Thyroid gland (tissue), 4 donors: ENCODE results near the gene JMJD1C. TPM values are rescaled to one million over a fixed set of nuclear protein-coding genes. Genes with fewer than 3 reads are reported as not detected.

Experiments used
- DNase-seq, 2 donors: peaks; one replicate each; pipeline ENCODE4 v3.0.0-alpha.2; 2019
- H3K27ac ChIP-seq, 3 donors: fragments of 200-600 bp; sonication (generic); 1 replicate in 2 of 3; 2 replicates in 1 of 3; pipeline ENCODE4 v1.5.1; 2016 to 2019; ENCODE audit warnings: mild to moderate bottlenecking in 1 of 3, moderate library complexity in 1 of 3
- H3K27me3 ChIP-seq: fragments of 200-600 bp; sonication (generic); one replicate; pipeline ENCODE4 v1.5.1; 2019
- H3K36me3 ChIP-seq, 2 donors: fragments of 200-600 bp; sonication (generic); one replicate each; pipeline ENCODE4 v1.5.1; 2016 to 2019
- H3K4me1 ChIP-seq, 2 donors: fragments of 200-600 bp; sonication (generic); one replicate each; pipeline ENCODE4 v1.5.1; 2017 to 2019
- H3K4me3 ChIP-seq, 3 donors: fragments of 200-600 bp; sonication (generic); replicated peaks in 1 of 3; 1 replicate in 2 of 3; 2 replicates in 1 of 3; pipeline ENCODE4 v1.5.1; 2016; ENCODE audit warnings: mild to moderate bottlenecking in 1 of 3
- H3K9me3 ChIP-seq: fragments of 200-600 bp; sonication (generic); one replicate; pipeline ENCODE4 v1.5.1; 2017
- POLR2A ChIP-seq, 2 donors: fragments of 450-650 bp; IDR thresholded peaks; one replicate each; pipeline ENCODE4 v1.6.1; 2017; ENCODE audit warnings: antibody characterized with exemption in 2 of 2, mild to moderate bottlenecking in 2 of 2, moderate library complexity in 1 of 2
- WGBS, 2 donors: methylation state at CpG; one replicate each; pipeline ENCODE4 v1.1.5; 2017; 5-methylcytosine and 5-hydroxymethylcytosine counted together
- intact Hi-C: fragments of 100-400 bp; cut with DNase I; formaldehyde crosslinking; loops from one replicate; pipeline ENCODE4 v1.15.1; 2023
- total RNA-seq, 4 donors: library from RNA; depleted of rRNA; stranded (reverse); fragments of >200 nt; gene quantifications; one replicate each; pipeline ENCODE4 v1.2.3, GENCODE V29; 2016
- TF ChIP-seq, protein P1 (sequence below), 6 experiments: fragments of 200-600 bp in 3 of 6; fragments of 450-650 bp in 3 of 6; sonication (generic) in 3 of 6; IDR thresholded peaks; one replicate each; pipeline ENCODE4 v1.5.1; 2016 to 2019; ENCODE audit warnings: antibody characterized with exemption in 6 of 6, mild to moderate bottlenecking in 2 of 6, inconsistent platforms in 1 of 6, moderate library complexity in 1 of 6

JMJD1C gene
- total RNA-seq, 4 donors from 2014 or later, result 120 to 168 (median 136) TPM

DNA sequence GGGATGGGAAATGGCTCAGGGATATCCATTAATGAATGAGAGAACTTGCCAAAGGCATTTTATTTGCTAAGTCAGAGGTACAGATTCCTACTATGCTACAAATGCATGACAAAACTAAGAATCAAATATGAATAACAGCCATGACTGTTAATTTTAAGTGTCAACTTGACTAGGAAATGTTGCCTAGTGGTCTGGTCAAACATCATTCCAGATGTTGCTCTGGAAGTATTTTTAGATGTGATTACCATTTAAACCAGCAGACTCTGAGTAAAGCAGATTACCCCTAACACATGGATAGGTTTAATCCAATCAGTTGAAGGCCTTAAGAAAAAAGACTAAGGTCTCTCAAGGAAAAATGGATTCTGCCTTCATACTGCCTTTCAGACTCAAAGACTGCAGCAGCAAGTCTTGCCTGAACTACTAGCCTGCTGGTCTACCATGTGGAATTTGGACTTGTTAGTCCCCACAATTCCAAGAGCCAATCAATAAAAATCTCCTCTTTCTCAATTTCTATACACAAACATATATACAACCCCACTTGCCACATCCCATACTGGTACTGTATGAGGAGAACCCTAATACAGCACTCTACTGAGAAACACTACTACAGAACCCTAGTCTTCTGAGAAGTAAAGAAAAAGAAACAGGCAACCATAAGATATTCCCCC is 213.5 kb downstream of the JMJD1C start:
- no peak overlapping the region for H3K27ac ChIP-seq

DNA sequence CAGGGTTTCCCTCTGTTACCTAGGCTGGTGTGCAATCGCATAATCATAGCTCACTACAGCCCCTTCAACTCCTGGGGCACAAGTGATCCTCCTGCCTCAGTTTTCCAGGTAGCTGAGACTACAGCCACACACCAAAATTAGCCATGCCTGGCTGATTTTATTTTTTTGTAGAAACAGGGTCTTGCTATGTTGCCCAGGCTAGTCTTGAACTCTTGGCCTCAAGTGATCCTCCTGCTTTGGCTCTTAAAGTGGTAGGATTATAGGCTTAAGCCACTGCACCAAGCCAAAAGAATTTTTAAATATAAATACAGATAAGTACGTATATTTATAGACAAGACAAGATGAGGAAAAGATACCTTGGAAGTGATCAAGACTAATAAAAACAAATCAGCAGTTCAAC is 215.7 kb downstream of the JMJD1C start:
- no peak for TF ChIP-seq POLR2A (IDR thresholded peaks at IDR 0.05)
- TF ChIP-seq, protein P1, sequence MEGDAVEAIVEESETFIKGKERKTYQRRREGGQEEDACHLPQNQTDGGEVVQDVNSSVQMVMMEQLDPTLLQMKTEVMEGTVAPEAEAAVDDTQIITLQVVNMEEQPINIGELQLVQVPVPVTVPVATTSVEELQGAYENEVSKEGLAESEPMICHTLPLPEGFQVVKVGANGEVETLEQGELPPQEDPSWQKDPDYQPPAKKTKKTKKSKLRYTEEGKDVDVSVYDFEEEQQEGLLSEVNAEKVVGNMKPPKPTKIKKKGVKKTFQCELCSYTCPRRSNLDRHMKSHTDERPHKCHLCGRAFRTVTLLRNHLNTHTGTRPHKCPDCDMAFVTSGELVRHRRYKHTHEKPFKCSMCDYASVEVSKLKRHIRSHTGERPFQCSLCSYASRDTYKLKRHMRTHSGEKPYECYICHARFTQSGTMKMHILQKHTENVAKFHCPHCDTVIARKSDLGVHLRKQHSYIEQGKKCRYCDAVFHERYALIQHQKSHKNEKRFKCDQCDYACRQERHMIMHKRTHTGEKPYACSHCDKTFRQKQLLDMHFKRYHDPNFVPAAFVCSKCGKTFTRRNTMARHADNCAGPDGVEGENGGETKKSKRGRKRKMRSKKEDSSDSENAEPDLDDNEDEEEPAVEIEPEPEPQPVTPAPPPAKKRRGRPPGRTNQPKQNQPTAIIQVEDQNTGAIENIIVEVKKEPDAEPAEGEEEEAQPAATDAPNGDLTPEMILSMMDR (IDR thresholded peaks at IDR 0.05), result no peak
- Histone ChIP-seq H3K4me1 (peaks cover 5 to 7% of the 10 kb centered on the region in 2 donors), H3K4me3 (no peak overlapping the region), H3K36me3 (no peaks in the 10 kb centered on the region), H3K9me3 (no peaks in the 10 kb centered on the region), H3K27me3 (no peaks in the 10 kb centered on the region), H3K27ac (no peak overlapping the region)
- no peak for DNase-seq
- WGBS, 2 donors, result 95 to 96% methylated on average over 2 of the region's 2 CpGs
- intact Hi-C loops, result no loop called here

More for the DNA sequence above, 213.5 kb downstream of the JMJD1C start:
- no peaks in the 10 kb centered on the region for H3K36me3 ChIP-seq
- peaks cover 18 to 23% of the 10 kb centered on the region in 2 donors for H3K4me1 ChIP-seq
- no peaks in the 10 kb centered on the region for H3K27me3 ChIP-seq
- intact Hi-C loops, result no loop called here
- DNase-seq, result no peak
- H3K4me3 ChIP-seq, result no peak overlapping the region
- TF ChIP-seq, protein P1 (IDR thresholded peaks at IDR 0.05), result no peak
- no peak for TF ChIP-seq POLR2A (IDR thresholded peaks at IDR 0.05)
- H3K9me3 ChIP-seq, result no peaks in the 10 kb centered on the region

DNA sequence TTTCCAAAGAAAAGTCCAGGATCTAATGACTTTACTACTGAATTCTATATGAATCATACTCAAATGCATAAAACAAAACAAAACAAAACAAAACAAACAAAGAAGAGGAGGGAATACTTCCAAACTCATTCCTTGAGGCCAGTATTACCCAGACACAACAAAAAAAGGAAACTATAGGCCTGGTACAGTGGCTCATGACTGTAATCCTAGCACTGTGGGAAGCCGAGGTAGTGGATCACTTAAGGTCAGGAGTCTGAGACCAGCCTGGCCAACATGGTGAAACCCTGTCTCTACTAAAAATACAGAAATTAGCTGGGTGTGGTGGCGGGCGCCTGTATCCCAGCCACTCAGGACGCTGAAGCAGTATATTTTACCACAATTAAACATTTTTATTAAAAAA is 218.0 kb downstream of the JMJD1C start:
- 95 to 98% methylated on average over 4 of the region's 4 CpGs for WGBS, 2 donors
- intact Hi-C loops, result no loop called here
- Histone ChIP-seq H3K4me3 (no peak overlapping the region), H3K27me3 (no peaks in the 10 kb centered on the region), H3K36me3 (no peaks in the 10 kb centered on the region), H3K27ac (no peak overlapping the region), H3K4me1 (peaks cover 10 to 22% of the 10 kb centered on the region in 2 donors), H3K9me3 (no peaks in the 10 kb centered on the region)
- no peak for TF ChIP-seq POLR2A (IDR thresholded peaks at IDR 0.05)
- TF ChIP-seq, protein P1 (IDR thresholded peaks at IDR 0.05), result no peak
- no peak for DNase-seq

DNA sequence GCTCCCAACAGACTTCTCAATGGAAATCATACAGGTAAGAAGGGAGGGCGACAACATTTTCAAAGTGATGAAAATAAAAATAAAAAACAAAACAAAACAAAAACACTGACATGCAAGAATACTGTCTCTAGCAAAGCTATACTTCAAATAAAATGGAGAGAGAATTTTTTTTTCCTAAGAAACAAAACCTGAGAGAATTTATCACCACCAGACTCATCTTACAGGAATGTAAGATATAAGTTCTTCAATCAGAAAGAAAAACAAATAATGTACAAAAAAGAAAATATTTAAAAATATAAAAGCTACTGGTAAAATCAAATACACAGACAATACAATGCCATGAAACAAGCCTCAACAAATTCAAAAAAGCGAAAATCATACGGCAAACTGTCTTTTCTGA is 219.4 kb downstream of the JMJD1C start:
- no peaks in the 10 kb centered on the region for H3K27me3 ChIP-seq
- no peak overlapping the region for H3K4me3 ChIP-seq
- TF ChIP-seq, protein P1 (IDR thresholded peaks at IDR 0.05), result no peak
- TF ChIP-seq POLR2A (IDR thresholded peaks at IDR 0.05), result no peak
- H3K9me3 ChIP-seq, result no peaks in the 10 kb centered on the region
- H3K27ac ChIP-seq, result no peak overlapping the region
- no peak for DNase-seq
- WGBS, 2 donors, result 94 to 99% methylated on average over 3 of the region's 3 CpGs
- intact Hi-C loops, result no loop called here
- H3K36me3 ChIP-seq, result no peaks in the 10 kb centered on the region
- H3K4me1 ChIP-seq, result peaks cover 21 to 28% of the 10 kb centered on the region in 2 donors

DNA sequence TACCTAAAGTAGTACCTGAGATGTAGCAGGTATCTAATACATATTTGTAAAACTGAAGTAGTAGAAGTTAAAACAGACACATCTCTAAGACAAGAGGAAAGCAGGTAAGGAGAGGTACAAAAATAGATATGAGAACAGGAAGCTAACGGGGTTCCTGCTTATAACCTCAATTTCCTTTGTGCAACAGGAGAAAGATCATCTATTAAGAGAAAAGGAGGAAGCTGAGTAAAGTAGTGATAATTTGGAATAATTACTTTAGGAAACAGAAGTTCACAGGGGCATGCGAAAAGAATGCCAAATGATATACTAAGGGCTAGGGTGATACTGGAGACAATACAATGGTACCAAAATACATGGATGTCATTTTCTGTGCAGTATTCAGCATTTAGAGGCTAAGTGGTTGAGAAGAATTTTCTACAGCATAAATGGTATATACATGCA is 223.9 kb downstream of the JMJD1C start:
- no peak for DNase-seq
- Histone ChIP-seq H3K4me3 (no peak overlapping the region), H3K27me3 (no peaks in the 10 kb centered on the region), H3K9me3 (no peaks in the 10 kb centered on the region), H3K27ac (peak overlapping the region in 2 of 3 donors; percentile 8 to 12), H3K4me1 (peaks cover 25 to 42% of the 10 kb centered on the region in 2 donors), H3K36me3 (no peaks in the 10 kb centered on the region)
- WGBS, 2 donors, result 64 to 76% methylated on average over 2 of the region's 2 CpGs
- intact Hi-C loops, result no loop called here
- no peak for TF ChIP-seq POLR2A (IDR thresholded peaks at IDR 0.05)
- TF ChIP-seq, protein P1 (IDR thresholded peaks at IDR 0.05), result no peak
